Uterus (tissue), 2 donors: ENCODE data around the gene BRICD5.

Experiments used
- CTCF ChIP-seq, 4 experiments: fragments of 200-600 bp in 2 of 4; fragments of 450-650 bp in 2 of 4; sonication (generic) in 2 of 4; IDR thresholded peaks; one replicate each; pipeline ENCODE4 v1.5.1; 2016 to 2019; ENCODE audit warnings: antibody characterized with exemption in 4 of 4, mild to moderate bottlenecking in 2 of 4, moderate library complexity in 1 of 4
- POLR2A ChIP-seq, 2 donors: fragments of 450-650 bp; IDR thresholded peaks; one replicate each; pipeline ENCODE4 v1.6.1; 2016; ENCODE audit warnings: antibody characterized with exemption in 2 of 2, mild to moderate bottlenecking in 1 of 2, moderate library complexity in 1 of 2

- TF ChIP-seq POLR2A (IDR thresholded peaks at IDR 0.05) (no peak), CTCF (IDR thresholded peaks at IDR 0.05) (no peak)
These were observed 34.6 kb downstream of the BRICD5 start for GRCh38 chr16:2176047-2176446.
